OCI-LY3 (cell line): ENCODE results near the gene TRERF1.

Source experiments
- H2AFZ ChIP-seq: fragments of 200-600, 300-600 bp; shearing (Covaris generic); 2 replicates; pipeline ENCODE4 v1.6.0; 2014; ENCODE audit warnings: antibody characterized with exemption, low read depth, low read length
- H3K27ac ChIP-seq: fragments of 200-600, 300-600 bp; sonication (generic); 2 replicates; pipeline ENCODE4 v1.5.1; 2014; ENCODE audit warnings: mild to moderate bottlenecking, low read length, moderate library complexity, mixed read lengths
- H3K27me3 ChIP-seq: fragments of 200-600, 300-600 bp; sonication (generic); 2 replicates; pipeline ENCODE4 v1.6.1; 2014; ENCODE audit warnings: low read depth, low read length, mixed read lengths
- H3K36me3 ChIP-seq: fragments of 200-600, 300-600 bp; sonication (generic); replicated peaks from 2 replicates; pipeline ENCODE3; 2014; ENCODE audit warnings: low read depth, low read length, mixed read lengths
- H3K4me1 ChIP-seq: fragments of 300-600, 200-600 bp; sonication (generic); 2 replicates; pipeline ENCODE4 v1.6.1; 2014; ENCODE audit warnings: low read length, mixed read lengths
- H3K4me2 ChIP-seq: fragments of 200-600, 300-600 bp; sonication (generic); 2 replicates; pipeline ENCODE4 v1.6.1; 2014; ENCODE audit warnings: low read length, mixed read lengths
- H3K4me3 ChIP-seq: fragments of 300-600, 200-600 bp; sonication (generic); 2 replicates; pipeline ENCODE4 v1.5.1; 2014; ENCODE audit warnings: antibody characterized with exemption, mild to moderate bottlenecking, low read length, moderate library complexity
- H3K79me2 ChIP-seq: fragments of 300-600, 200-600 bp; shearing (Covaris generic); 2 replicates; pipeline ENCODE4 v1.6.1; 2014; ENCODE audit warnings: mild to moderate bottlenecking, low read length, mixed read lengths
- H3K9ac ChIP-seq: fragments of 300-600, 200-600 bp; shearing (Covaris generic); 2 replicates; pipeline ENCODE4 v1.6.0; 2014; ENCODE audit warnings: mild to moderate bottlenecking, low read length, moderate library complexity
- H3K9me3 ChIP-seq: fragments of 200-600, 300-600 bp; shearing (Covaris generic); 2 replicates; pipeline ENCODE4 v1.6.1; 2014; ENCODE audit warnings: low read length, mixed read lengths; ENCODE audit not compliant: insufficient read depth
- H4K20me1 ChIP-seq: fragments of 200-600, 300-600 bp; sonication (generic); 2 replicates; pipeline ENCODE4 v1.6.1; 2016; ENCODE audit warnings: low read length, mixed read lengths; ENCODE audit not compliant: insufficient read depth
- CTCF ChIP-seq: fragments of 200-600, 300-600 bp; sonication (generic); IDR thresholded peaks from 2 replicates; pipeline ENCODE4 v1.5.1; 2014; ENCODE audit warnings: antibody characterized with exemption, low read length, low read depth
- EZH2phosphoT487 ChIP-seq: fragments of 200-600 bp; shearing (Covaris generic); IDR thresholded peaks from 2 replicates; pipeline ENCODE4 v1.6.1; 2018; ENCODE audit warnings: antibody characterized with exemption, mixed run types, low read depth

Gene TRERF1

DNA sequence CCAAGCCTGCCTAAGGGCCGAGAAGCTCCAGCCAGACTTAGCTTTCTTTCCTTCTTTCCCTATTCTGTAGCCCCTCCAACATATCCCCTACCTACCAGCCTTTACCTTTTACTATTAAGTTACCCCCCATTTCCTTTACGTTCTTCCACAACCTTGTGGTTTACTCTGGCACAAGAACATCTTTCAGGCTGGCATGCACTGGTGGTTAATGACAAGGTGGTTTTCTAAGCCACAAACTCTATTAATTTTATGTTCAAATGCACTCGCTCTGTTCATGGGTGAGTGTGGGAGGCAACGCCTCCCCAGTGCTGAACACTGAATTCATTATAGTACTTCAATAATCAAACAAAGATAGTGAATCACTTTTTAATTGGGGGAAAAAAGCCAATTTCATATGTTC is 64.4 kb downstream of the TRERF1 start:
- Histone ChIP-seq H2AFZ (no peak overlapping the region), H3K4me3 (no peak overlapping the region), H3K4me1 (peaks cover 75% of the 10 kb centered on the region), H3K36me3 (peaks cover 3% of the 10 kb centered on the region), H3K79me2 (peaks cover 69% of the 10 kb centered on the region), H3K9ac (no peak overlapping the region), H3K27ac (no peak overlapping the region), H4K20me1 (peaks cover 44% of the 10 kb centered on the region; the same call in 1 of the 2 replicates), H3K4me2 (peak overlapping the region; percentile 27), H3K9me3 (no peaks in the 10 kb centered on the region), H3K27me3 (no peaks in the 10 kb centered on the region)
- no peak for TF ChIP-seq CTCF
- TF ChIP-seq EZH2phosphoT487 = no peak

- Histone ChIP-seq H2AFZ (no peak overlapping the region), H3K9ac (no peak overlapping the region), H3K9me3 (no peaks in the 10 kb centered on the region), H3K36me3 (no peaks in the 10 kb centered on the region), H3K79me2 (peaks cover 52% of the 10 kb centered on the region), H3K4me1 (peaks cover 67% of the 10 kb centered on the region), H3K4me3 (no peak overlapping the region), H3K4me2 (no peak overlapping the region), H3K27me3 (no peaks in the 10 kb centered on the region), H3K27ac (no peak overlapping the region), H4K20me1 (peaks cover 48% of the 10 kb centered on the region; the same call in 1 of the 2 replicates)
- TF ChIP-seq EZH2phosphoT487 (no peak), CTCF (no peak)
Measured at GRCh38 chr6:42385339-42385738, 66.4 kb downstream of the TRERF1 start.

DNA sequence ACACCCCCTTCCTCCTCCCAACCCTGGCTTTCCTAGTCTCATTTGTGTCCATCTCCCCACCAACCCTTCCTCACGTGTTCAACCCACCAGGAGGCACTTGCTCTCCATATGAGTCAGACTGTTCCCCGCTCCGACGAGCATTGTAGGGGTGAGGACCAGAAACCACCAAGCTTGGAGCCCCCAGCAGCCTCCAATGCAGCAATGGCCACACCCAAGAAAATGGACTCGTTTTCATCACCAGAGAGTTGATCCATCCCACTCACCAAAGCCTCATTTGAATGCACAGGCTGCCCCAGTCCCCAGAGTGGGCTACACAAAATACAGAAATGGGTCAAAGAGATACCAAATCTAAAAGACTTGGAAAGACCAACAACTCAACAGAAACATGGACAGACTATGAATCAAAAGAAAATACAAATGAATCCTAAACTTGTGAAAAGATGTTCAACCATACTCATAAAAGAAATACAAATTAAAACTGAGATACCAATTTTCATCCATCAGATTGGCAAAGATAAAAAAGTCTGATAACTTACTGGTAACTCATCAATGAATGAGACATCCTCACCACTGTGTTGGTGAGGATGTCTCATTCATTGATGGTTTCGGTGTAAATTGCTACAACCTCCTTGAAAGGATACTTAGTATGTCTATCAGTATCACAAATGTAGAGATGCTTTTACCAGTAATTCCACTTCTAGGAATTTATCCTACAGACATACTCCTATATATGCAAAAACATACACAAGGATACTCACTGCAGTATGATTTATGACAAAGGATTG is 68.1 kb downstream of the TRERF1 start:
- no peaks in the 10 kb centered on the region for H3K36me3 ChIP-seq
- H3K4me1 ChIP-seq = peaks cover 58% of the 10 kb centered on the region
- no peak overlapping the region for H3K27ac ChIP-seq
- H3K9ac ChIP-seq = no peak overlapping the region
- no peak for TF ChIP-seq EZH2phosphoT487
- no peak for TF ChIP-seq CTCF
- peaks cover 36% of the 10 kb centered on the region; the same call in 1 of the 2 replicates for H4K20me1 ChIP-seq
- no peak overlapping the region for H2AFZ ChIP-seq
- H3K79me2 ChIP-seq = peaks cover 42% of the 10 kb centered on the region
- no peaks in the 10 kb centered on the region for H3K9me3 ChIP-seq
- peak overlapping the region; percentile 11 for H3K4me3 ChIP-seq
- peak overlapping the region; percentile 57 for H3K4me2 ChIP-seq
- no peaks in the 10 kb centered on the region for H3K27me3 ChIP-seq

DNA sequence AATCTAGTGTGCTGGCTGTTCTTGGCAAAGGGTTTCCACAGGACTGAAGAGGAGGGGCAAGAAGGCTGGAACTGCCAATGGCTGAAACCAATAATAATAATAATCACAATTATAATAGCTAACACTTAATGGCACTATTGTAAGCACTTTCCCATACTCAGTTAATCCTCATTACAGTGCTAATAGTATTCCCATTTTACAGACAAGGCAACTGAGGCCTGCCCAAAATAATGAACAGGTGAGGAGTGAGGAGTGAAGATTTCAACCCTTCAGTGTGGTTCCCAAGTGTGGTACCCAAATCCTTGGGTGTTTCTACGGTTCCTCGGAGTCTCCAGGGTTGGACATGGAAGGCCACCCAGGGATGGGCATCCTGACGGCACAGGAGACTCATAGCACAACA is 69.9 kb downstream of the TRERF1 start:
- no peaks in the 10 kb centered on the region for H3K27me3 ChIP-seq
- no peak for TF ChIP-seq CTCF
- H2AFZ ChIP-seq = no peak overlapping the region
- H3K9ac ChIP-seq = no peak overlapping the region
- H3K4me1 ChIP-seq = peaks cover 52% of the 10 kb centered on the region
- no peak overlapping the region for H3K4me2 ChIP-seq
- peaks cover 26% of the 10 kb centered on the region; the same call in 1 of the 2 replicates for H4K20me1 ChIP-seq
- no peak overlapping the region for H3K27ac ChIP-seq
- H3K9me3 ChIP-seq = no peaks in the 10 kb centered on the region
- peaks cover 4% of the 10 kb centered on the region for H3K36me3 ChIP-seq
- no peak overlapping the region for H3K4me3 ChIP-seq
- peaks cover 38% of the 10 kb centered on the region for H3K79me2 ChIP-seq
